WI38 (cell line): ENCODE data around the gene GPRC5B.
A peak's percentile ranks its signal among the peaks of the same experiment; 100 is the strongest.

Source experiments
- H3K4me3 ChIP-seq: 2 replicates; pipeline ENCODE4 v1.5.1; 2011; ENCODE audit warnings: low read depth, mild to moderate bottlenecking, control low read depth, low read length
- TF ChIP-seq, protein P1 (sequence below): IDR thresholded peaks from 2 replicates; pipeline ENCODE4 v1.5.1; 2012; ENCODE audit warnings: low read depth, mild to moderate bottlenecking, control low read depth, low read length

The GPRC5B gene

DNA sequence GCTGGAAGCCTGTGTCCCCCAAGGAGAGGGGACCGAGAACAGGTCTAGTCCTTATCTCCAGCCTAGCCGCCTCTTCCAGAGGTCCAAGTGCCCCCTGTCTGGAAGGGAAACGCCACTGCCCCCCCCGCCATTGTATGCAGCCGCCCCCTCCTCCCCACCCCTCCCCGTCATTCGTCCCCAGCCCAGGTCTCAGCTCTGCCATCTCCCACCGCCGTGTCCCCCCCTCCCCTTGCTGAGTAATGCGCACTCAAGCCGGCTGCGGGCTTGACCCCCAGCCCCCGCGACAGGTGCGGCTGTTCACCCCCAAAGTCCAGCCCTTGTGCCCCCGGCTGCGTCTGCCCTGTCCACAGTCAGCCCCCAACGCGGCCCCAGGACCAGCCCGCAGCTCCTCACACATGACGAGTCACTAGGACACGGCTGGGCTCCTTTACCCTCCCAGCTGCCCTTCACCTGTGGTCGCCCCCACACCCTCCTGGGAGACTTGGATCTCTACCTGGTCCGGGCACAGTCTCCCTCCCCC is 622 bp downstream of the GPRC5B start:
- H3K4me3 ChIP-seq = peak overlapping the region; percentile 84
- TF ChIP-seq, protein P1, sequence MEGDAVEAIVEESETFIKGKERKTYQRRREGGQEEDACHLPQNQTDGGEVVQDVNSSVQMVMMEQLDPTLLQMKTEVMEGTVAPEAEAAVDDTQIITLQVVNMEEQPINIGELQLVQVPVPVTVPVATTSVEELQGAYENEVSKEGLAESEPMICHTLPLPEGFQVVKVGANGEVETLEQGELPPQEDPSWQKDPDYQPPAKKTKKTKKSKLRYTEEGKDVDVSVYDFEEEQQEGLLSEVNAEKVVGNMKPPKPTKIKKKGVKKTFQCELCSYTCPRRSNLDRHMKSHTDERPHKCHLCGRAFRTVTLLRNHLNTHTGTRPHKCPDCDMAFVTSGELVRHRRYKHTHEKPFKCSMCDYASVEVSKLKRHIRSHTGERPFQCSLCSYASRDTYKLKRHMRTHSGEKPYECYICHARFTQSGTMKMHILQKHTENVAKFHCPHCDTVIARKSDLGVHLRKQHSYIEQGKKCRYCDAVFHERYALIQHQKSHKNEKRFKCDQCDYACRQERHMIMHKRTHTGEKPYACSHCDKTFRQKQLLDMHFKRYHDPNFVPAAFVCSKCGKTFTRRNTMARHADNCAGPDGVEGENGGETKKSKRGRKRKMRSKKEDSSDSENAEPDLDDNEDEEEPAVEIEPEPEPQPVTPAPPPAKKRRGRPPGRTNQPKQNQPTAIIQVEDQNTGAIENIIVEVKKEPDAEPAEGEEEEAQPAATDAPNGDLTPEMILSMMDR = no peak

DNA sequence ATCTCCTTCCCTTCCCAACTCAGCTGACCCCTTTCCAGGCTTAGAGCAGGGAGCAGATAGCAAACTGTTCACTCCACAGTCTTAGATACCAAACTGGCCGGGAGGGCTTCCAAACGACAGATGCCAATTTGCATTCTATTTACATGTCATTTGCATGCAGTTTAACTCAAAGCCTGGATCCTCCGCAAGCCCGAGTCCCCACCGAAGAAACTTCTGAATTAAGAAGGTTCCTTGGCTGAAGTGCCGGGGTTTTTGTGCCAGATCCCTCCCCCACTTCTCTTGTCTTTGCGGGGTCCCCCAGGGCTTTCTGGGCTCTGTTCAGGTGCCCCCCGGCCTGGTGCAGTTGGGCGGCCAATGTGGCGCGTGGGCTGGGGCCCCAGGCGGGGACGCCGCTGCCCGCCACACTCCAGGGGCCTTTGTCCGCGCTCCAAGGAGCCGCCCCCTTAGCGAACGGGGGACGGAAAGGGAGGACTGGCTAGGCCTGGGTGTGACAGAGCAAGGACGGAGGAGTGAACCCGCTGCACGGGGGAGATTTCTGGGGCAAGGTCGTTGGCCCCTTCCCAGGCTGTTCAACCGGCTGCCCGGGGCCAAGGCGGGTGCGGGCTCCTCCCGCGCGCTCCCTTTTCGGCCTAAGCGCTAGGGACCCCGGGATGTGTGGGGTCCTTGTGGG is 1.2 kb downstream of the GPRC5B start:
- peak overlapping the region; percentile 84 for H3K4me3 ChIP-seq
- TF ChIP-seq, protein P1 = no peak

DNA sequence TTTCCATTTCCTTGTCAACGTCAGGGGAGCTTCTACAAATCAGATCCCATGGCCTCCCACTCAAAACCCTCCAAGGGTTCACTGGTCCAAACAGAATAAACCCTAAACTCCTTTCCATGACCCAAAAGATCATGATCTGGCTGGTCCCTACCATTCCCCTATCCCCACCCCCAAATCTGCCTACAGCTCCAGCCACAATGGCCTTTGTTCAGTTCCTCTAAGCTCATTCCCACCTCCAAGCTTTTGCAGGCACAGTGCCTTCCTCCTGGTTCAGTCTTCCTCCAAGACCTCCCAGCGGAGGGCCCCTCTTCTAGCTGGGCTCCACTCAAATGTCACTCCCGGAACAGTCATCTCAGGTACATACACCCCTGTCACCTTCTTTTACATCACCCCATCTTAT is 2.0 kb downstream of the GPRC5B start:
- TF ChIP-seq, protein P1 = no peak
- peak overlapping the region; percentile 84 for H3K4me3 ChIP-seq

DNA sequence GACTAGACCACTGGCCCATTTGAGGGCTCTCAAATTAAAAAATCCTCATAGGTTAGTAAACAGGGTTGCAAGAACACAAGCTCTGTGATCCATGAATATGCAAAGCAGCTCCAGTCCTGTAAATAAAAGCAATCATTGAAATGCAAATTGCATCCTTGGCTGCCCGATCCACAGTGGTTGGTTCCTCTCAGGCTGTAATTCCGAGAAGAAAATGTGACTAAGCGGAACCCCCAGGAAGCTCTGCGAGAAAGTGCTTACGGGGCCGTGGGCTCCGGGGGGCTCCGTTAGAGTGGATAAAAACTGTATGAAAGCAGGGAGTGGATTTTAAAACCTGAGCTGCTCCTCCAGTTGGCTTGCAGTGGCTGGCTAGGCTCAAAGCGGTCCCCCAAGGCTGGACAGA is 2.5 kb downstream of the GPRC5B start:
- TF ChIP-seq, protein P1 = no peak
- no peak overlapping the region for H3K4me3 ChIP-seq

DNA sequence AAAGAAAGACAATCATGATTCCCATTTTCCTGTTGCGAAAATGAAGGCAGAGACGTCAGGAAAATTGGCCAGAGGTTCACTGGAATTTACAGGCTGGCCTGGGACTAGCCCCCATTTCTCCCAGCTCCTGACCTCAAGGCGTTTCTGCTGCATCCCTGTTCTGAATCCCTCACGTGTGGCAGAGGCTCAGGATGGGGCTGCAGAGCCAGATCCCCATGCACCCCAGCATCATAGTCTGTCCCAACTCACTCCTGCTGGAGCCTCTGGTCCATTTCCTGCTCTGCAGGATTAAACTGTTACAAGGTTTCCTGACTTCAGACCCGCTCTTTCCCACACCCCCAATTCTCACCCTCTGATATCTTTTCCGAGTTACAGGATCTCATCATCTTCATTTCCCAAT is 2.9 kb downstream of the GPRC5B start:
- no peak overlapping the region for H3K4me3 ChIP-seq
- TF ChIP-seq, protein P1 = no peak

DNA sequence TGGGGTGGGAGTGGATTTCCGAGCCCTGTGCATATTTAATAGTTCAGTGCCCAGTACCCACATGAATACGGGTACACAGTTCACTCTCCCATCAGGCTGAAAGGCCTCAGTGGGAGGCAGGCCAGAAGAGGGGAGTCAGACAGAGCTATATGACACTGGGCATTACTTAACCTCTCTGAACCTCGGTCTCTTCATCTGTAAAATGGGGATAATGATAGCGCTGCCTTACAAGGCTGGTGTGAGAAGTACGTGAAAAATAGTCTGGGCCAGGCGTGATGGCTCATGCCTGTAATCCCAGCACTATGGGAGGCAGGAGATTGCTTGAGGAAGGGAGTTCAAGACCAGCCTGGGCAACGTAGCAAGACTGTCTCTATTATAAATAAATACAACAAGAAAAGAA is 3.6 kb downstream of the GPRC5B start:
- TF ChIP-seq, protein P1 = no peak

DNA sequence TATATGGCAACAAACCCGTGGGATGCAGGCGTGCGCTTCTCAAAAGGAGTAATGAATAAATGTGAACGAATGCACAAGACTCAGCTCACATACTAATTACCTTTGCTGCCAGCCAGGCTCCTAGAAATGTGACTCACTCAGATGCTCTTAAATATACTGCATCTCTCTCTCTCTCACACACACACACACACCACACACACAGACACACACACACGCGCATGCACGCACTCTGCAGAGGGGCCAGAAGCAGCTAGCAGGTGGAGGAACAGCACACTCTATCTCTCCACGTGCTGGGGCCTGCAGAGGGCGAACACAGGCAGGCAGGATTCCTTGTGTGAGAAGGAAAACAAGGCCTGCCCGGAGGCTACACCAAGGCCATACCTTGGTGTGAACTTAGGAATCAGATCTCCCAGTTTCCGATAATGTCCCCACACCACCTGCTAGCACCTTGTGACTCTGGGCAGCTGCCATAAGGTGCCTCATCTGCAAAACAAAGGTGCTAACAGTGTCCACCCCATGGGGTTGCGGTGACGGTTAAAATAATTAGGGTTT is 5.3 kb downstream of the GPRC5B start:
- TF ChIP-seq, protein P1 = no peak
- no peak overlapping the region for H3K4me3 ChIP-seq

More for the DNA sequence above, 3.6 kb downstream of the GPRC5B start:
- H3K4me3 ChIP-seq = no peak overlapping the region
